ENCODE measurements around the gene GATA5. TPM values are rescaled to one million over a fixed set of nuclear protein-coding genes. Genes with fewer than 3 reads are reported as not detected.
"Not testable (repeated sequence)": the region's sequence is repeated elsewhere in the genome, so short reads cannot be mapped to it uniquely, and the experiment has no call there.

Gene GATA5
- total RNA-seq, 2 experiments from 2014 or later: not detected

DNA sequence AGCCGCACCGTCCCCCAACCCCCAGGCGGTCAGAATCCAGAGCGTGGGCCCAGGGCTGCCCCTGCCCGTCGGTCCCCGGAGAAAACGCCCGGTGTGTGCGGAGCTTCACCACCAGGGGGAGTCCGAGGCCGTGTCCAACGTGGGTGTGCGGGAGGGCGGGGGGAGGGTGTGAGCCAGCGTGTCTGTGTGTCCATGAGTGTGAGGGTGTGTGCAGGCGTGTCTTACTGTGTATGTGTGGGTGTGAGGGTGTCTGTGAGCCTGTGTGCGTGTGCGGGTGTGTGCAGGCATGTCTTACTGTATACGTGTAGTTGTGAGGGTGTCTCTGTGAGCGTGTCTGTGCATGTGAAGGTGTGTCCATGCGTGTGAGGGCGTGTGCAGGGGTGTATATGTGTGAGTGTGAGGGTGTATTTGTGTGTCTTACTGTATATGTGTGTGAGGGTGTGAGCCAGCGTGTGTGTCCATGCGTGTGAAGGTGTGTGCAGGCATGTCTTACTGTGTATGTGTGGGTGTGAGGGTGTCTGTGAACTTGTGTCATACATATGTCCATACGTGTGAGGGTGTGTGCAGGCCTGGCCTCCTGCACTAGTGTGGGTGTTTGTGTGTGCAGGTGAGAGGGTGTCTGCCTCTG lies 24.6 kb upstream of the GATA5 start:
- H3K9me3 Mint-ChIP-seq: no peaks in the 10 kb centered on the region
- no peaks in the 10 kb centered on the region for H3K36me3 Mint-ChIP-seq
- H3K27me3 Mint-ChIP-seq: no peaks in the 10 kb centered on the region
- no peak overlapping the region for H3K4me3 Mint-ChIP-seq
- H3K4me1 Mint-ChIP-seq: peaks cover 20% of the 10 kb centered on the region
- DNase-seq (peak; percentile 85), ATAC-seq (ENCODE audit: low read depth) (peak; percentile 57)
- POLR2A ChIA-PET: interaction anchor here (0.6 to 1.4 kb wide), 4 partner anchors 117 to 291 kb away, joined by 3 to 4 read pairs (median 3); no protein-coding TSS in a partner anchor
- H3K27ac Mint-ChIP-seq: peak overlapping the region; percentile 73

DNA sequence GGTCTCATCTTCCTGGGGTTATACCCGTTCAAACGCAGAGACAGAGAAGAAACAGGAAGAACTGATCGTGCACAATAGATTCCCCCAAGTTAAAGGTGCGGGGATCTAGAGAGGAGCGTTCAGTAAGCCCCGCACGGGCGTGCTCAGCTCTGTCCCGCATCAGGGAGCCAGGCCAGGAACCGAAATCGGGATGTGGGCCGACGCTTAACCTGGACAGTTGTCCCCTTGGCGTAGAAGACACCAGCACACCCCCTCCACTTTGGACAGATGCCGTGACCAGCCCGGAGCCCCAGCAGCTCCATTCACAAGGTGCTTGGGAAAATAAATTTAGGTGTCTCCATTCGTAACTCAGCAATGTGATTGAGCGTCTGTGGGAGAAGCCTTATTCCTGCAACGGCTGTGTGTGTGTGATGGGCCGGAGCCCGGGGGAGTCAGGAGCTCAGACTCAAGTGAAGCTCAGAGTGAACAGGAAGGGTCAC lies 24.0 kb upstream of the GATA5 start:
- POLR2A ChIA-PET: interaction anchor here (0.6 to 1.4 kb wide), 4 partner anchors 117 to 292 kb away, joined by 3 to 4 read pairs (median 3); no protein-coding TSS in a partner anchor
- no peak overlapping the region for H3K27ac Mint-ChIP-seq
- H3K4me1 Mint-ChIP-seq: peaks cover 20% of the 10 kb centered on the region
- no peaks in the 10 kb centered on the region for H3K27me3 Mint-ChIP-seq
- no peaks in the 10 kb centered on the region for H3K9me3 Mint-ChIP-seq
- no peak for ATAC-seq (ENCODE audit: low read depth)
- no peaks in the 10 kb centered on the region for H3K36me3 Mint-ChIP-seq
- H3K4me3 Mint-ChIP-seq: no peak overlapping the region
- no peak for DNase-seq

- Mint-ChIP-seq H3K27me3 (no peaks in the 10 kb centered on the region), H3K27ac (no peak overlapping the region), H3K4me1 (peaks cover 22% of the 10 kb centered on the region), H3K4me3 (no peak overlapping the region), H3K36me3 (no peaks in the 10 kb centered on the region), H3K9me3 (no peaks in the 10 kb centered on the region)
- POLR2A ChIA-PET: interaction anchor here (1.4 kb wide), 1 partner anchor 118 kb away, joined by 3 read pairs; no protein-coding TSS in a partner anchor
- ATAC-seq (ENCODE audit: low read depth) (no peak), DNase-seq (no peak)
These were observed 23.1 kb upstream of the GATA5 start for GRCh38 chr20:62498874-62499273.

- Mint-ChIP-seq H3K4me1 (peaks cover 17% of the 10 kb centered on the region), H3K4me3 (no peak overlapping the region), H3K27ac (no peak overlapping the region), H3K27me3 (no peaks in the 10 kb centered on the region), H3K9me3 (no peaks in the 10 kb centered on the region), H3K36me3 (no peaks in the 10 kb centered on the region)
- ATAC-seq (ENCODE audit: low read depth) (no peak), DNase-seq (no peak)
- POLR2A ChIA-PET: no interaction called here
These were observed 20.9 kb upstream of the GATA5 start for GRCh38 chr20:62496568-62497218.

- H3K4me1 Mint-ChIP-seq: peaks cover 12% of the 10 kb centered on the region
- ATAC-seq (ENCODE audit: low read depth): no peak
These were observed 20.2 kb upstream of the GATA5 start for GRCh38 chr20:62495749-62496567.

GRCh38 chr20:62494980-62495748 lies 19.4 kb upstream of the GATA5 start:
- Mint-ChIP-seq H3K4me3 (no peak overlapping the region), H3K9me3 (no peaks in the 10 kb centered on the region), H3K36me3 (no peaks in the 10 kb centered on the region), H3K4me1 (peaks cover 4% of the 10 kb centered on the region), H3K27me3 (no peaks in the 10 kb centered on the region), H3K27ac (no peak overlapping the region)
- POLR2A ChIA-PET: no interaction called here
- ATAC-seq (ENCODE audit: low read depth) (no peak), DNase-seq (no peak)

More at GRCh38 chr20:62495749-62496567, 20.2 kb upstream of the GATA5 start:
- no peaks in the 10 kb centered on the region for H3K27me3 Mint-ChIP-seq
- no peak overlapping the region for H3K4me3 Mint-ChIP-seq
- H3K9me3 Mint-ChIP-seq: no peaks in the 10 kb centered on the region
- H3K36me3 Mint-ChIP-seq: no peaks in the 10 kb centered on the region
- POLR2A ChIA-PET: no interaction called here
- no peak overlapping the region for H3K27ac Mint-ChIP-seq
- no peak for DNase-seq

DNA sequence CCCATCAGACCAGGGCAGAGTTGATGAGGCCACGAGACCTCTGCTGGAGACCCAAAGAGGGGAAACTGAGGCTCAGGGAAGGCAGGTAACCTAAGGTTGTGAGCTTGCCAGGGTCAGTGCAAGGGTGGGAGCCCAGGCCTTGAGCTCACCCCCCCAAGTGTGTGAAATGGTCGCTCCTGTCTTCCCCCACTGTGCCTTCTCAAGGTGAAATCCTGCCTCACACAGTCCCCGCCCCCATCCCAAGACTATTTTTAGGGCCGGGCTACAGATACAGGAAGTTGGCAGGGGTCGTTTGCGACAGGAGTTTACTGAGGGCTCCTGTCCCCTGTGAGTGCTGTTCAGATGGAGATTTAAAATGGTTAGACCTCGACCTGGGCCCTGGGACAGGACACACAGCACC lies 18.7 kb upstream of the GATA5 start:
- no peaks in the 10 kb centered on the region for H3K27me3 Mint-ChIP-seq
- ATAC-seq (ENCODE audit: low read depth): no peak
- no peak overlapping the region for H3K4me3 Mint-ChIP-seq
- no peak for DNase-seq
- no peak overlapping the region for H3K27ac Mint-ChIP-seq
- POLR2A ChIA-PET: no interaction called here
- no peaks in the 10 kb centered on the region for H3K9me3 Mint-ChIP-seq
- H3K36me3 Mint-ChIP-seq: no peaks in the 10 kb centered on the region
- peaks cover 3% of the 10 kb centered on the region for H3K4me1 Mint-ChIP-seq

DNA sequence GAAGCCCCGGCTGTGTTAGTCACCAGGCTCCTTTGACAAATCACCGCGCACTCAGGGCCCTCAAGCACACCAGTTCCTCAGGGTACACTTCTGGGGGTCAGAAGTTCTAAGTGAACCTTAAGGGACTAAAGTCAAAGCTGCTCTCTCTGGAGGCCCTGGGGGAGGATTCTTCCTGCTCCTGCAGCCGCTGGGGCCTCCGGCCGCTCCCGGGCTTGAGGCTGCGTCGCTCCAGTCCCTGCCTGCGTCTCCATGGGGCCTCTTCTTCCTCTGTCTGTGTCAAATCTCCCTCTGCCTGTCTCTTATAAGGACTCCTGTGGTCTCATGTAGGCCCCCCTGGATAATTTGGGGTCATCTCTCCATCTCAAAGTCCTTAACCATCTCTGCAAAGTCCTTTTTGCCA lies 18.1 kb upstream of the GATA5 start:
- Mint-ChIP-seq H3K4me1 (peaks cover 3% of the 10 kb centered on the region), H3K27me3 (peaks cover under 1% of the 10 kb centered on the region), H3K36me3 (no peaks in the 10 kb centered on the region), H3K4me3 (no peak overlapping the region), H3K27ac (no peak overlapping the region), H3K9me3 (no peaks in the 10 kb centered on the region)
- DNase-seq (no peak), ATAC-seq (ENCODE audit: low read depth) (no peak)
- POLR2A ChIA-PET: no interaction called here

DNA sequence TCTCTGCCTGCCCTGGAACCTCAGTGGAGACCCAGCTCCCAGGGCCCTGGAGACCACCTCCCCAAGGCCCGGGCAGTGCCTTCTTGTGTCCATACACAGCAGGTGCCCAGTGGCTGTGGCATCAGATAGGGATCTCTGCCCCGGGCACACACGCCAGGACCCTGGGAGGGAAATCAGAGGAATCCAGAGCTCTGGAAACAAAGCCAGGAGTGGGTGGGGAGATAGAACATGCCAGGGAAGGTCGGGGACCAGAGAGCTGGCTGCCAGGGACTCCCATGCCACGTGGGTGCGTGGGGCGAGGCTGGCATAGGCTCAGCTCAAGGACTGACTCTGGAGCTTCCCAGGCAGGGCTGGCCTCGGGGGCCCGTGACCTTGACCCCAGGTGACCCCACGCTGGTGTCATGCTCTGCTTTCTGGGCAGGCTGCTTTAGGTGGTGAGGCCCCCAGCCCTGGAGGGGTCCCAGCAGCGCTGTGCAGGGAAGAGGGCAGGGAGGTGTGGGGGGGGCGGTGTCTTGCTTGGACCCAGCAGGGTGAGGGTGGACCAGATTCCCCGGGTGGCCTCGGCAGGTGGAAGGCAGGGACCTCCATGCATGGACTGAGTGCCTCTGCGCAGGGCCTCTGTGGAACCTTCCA lies 17.6 kb upstream of the GATA5 start:
- POLR2A ChIA-PET: no interaction called here
- Mint-ChIP-seq H3K4me1 (peaks cover 3% of the 10 kb centered on the region), H3K27ac (no peak overlapping the region), H3K27me3 (peaks cover 6% of the 10 kb centered on the region), H3K36me3 (no peaks in the 10 kb centered on the region), H3K4me3 (no peak overlapping the region), H3K9me3 (no peaks in the 10 kb centered on the region)
- ATAC-seq (ENCODE audit: low read depth) (no peak), DNase-seq (no peak)

GRCh38 chr20:62492711-62493110 lies 16.9 kb upstream of the GATA5 start:
- no peaks in the 10 kb centered on the region for H3K9me3 Mint-ChIP-seq
- no peak overlapping the region for H3K27ac Mint-ChIP-seq
- no peak for DNase-seq
- peaks cover 9% of the 10 kb centered on the region for H3K27me3 Mint-ChIP-seq
- H3K4me3 Mint-ChIP-seq: no peak overlapping the region
- POLR2A ChIA-PET: no interaction called here
- H3K36me3 Mint-ChIP-seq: no peaks in the 10 kb centered on the region
- ATAC-seq (ENCODE audit: low read depth): no peak
- peaks cover 3% of the 10 kb centered on the region for H3K4me1 Mint-ChIP-seq

DNA sequence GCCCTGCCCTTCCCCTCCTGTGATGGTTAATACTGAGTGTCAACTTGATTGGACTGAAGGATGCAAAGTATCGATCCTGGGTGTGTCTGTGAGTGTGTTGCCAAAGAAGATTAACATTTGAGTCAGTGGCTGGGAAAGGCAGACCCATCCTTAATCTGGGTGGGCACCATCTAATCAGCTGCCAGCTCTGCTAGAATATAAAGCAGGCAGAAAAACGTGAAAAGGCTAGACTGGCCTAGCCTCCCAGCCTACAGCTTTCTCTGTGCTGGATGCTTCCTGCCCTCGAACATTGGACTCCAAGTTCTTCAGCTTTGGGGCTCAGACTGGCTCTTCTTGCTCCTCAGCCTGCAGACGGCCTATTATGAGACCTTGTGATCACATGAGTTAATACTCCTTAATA lies 15.0 kb upstream of the GATA5 start:
- H3K9me3 Mint-ChIP-seq; POLR2A ChIA-PET; H3K4me3 Mint-ChIP-seq; H3K36me3 Mint-ChIP-seq; DNase-seq; H3K27ac Mint-ChIP-seq; H3K4me1 Mint-ChIP-seq; ATAC-seq (ENCODE audit: low read depth): not testable (repeated sequence)
- peaks cover 19% of the 10 kb centered on the region for H3K27me3 Mint-ChIP-seq

DNA sequence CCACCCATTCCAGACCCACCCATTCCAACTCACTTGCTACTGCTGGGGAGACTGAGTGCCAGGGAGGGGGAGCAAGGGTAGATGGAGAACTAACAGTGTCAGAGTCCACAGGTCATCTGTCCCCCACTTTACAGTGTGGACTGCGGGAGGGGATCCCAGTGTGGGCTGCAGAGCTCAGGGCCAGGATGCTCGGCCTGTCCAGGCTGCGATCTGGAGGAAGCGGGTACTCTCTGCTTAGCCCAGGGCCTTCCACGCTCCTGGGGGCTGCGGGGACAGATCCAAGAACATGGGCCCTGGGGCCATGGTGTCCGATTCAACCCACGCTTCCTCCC lies 14.1 kb upstream of the GATA5 start:
- Mint-ChIP-seq H3K36me3 (no peaks in the 10 kb centered on the region), H3K9me3 (no peaks in the 10 kb centered on the region), H3K27ac (no peak overlapping the region), H3K4me3 (no peak overlapping the region), H3K27me3 (peaks cover 24% of the 10 kb centered on the region), H3K4me1 (peaks cover 2% of the 10 kb centered on the region)
- POLR2A ChIA-PET: no interaction called here
- ATAC-seq (ENCODE audit: low read depth): no peak
- no peak for DNase-seq

Measured in activated naive CD8-positive, alpha-beta T cell treated with anti-CD3 and anti-CD28 coated beads, Interleukin-2, amount 10 ng/mL, durations not matched to agents 7 days and 5 days (primary cell).